K562 (cell line): ENCODE data around the gene RPS8. TPM values are rescaled to one million over a fixed set of nuclear protein-coding genes. Genes with fewer than 3 reads are reported as not detected.

Experiments
- FOXM1 ChIP-seq, 2 experiments: fragments of 450-650 bp in 1 of 2; sonication (generic) in 1 of 2; formaldehyde crosslinking in 1 of 2; IDR thresholded peaks; 2 replicates each; pipeline versions ENCODE4 v1.6.1 to v1.9.0; 2017 to 2022; ENCODE audit warnings: low read depth in 2 of 2, mild to moderate bottlenecking in 2 of 2, missing genetic modification reagents in 1 of 2, moderate library complexity in 1 of 2
- HES1 ChIP-seq: fragments of 450-650 bp; IDR thresholded peaks from 2 replicates; pipeline ENCODE4 v1.6.1; 2016; ENCODE audit warnings: low read depth, mild to moderate bottlenecking, moderate library complexity
- IFI16 ChIP-seq: fragments of 250-450 bp; sonication (Bioruptor Pico); IDR thresholded peaks from 2 replicates; pipeline ENCODE4 v2.1.2; 2022; ENCODE audit warnings: mild to moderate bottlenecking, inconsistent platforms
- MCM2 ChIP-seq: fragments of 450-650 bp; IDR thresholded peaks from 2 replicates; pipeline ENCODE4 v1.6.1; 2017; ENCODE audit warnings: low read depth, mild to moderate bottlenecking
- MYBL2 ChIP-seq, 2 experiments: fragments of 450-650 bp in 1 of 2; sonication (generic) in 1 of 2; formaldehyde crosslinking in 1 of 2; IDR thresholded peaks; 2 replicates each; pipeline versions ENCODE4 v1.6.1 to v1.8.1; 2017 to 2022; ENCODE audit warnings: borderline replicate concordance in 1 of 2, inconsistent platforms in 1 of 2, low read depth in 1 of 2, mild to moderate bottlenecking in 1 of 2, missing genetic modification reagents in 1 of 2, moderate library complexity in 1 of 2
- NFXL1 ChIP-seq: fragments of 450-650 bp; formaldehyde crosslinking; IDR thresholded peaks from 2 replicates; pipeline ENCODE4 v1.4.0; 2021; ENCODE audit warnings: mild to moderate bottlenecking
- NR2C2 ChIP-seq, 2 experiments: fragments of 200-800 bp in 1 of 2; sonication (Bioruptor generic) in 1 of 2; sonication (generic) in 1 of 2; formaldehyde crosslinking in 1 of 2; IDR thresholded peaks; 2 replicates each; pipeline versions ENCODE4 v1.6.1 to v1.8.0; 2016 to 2022; ENCODE audit warnings: mild to moderate bottlenecking in 1 of 2, missing compliant biosample characterization in 1 of 2, missing genetic modification characterization in 1 of 2, missing genetic modification reagents in 1 of 2
- ZKSCAN1 ChIP-seq: fragments of 150-350 bp; IDR thresholded peaks from 2 replicates; pipeline ENCODE4 v1.6.1; 2016; ENCODE audit warnings: low read depth, low read length
- ZNF561 ChIP-seq: fragments of 450-650 bp; formaldehyde crosslinking; conservative IDR thresholded peaks from 2 replicates; pipeline ENCODE4 v1.4.0; 2020; ENCODE audit warnings: mild to moderate bottlenecking, moderate library complexity
- polyA plus RNA-seq, 8 experiments: library from polyadenylated mRNA; depleted of rRNA in 4 of 8; stranded (reverse) in 5 of 8; unstranded in 3 of 8; fragments of >200 nt; fragmentation: Nextera tagmentation in 2 of 8; fragmentation: Illumina TruSeq in 1 of 8; extraction: Ambion mirVana in 2 of 8; extraction: Trizol in 1 of 8; gene quantifications; 2 replicates each; pipeline versions ENCODE4 v1.2.1 to v1.2.3, GENCODE V29; 2011 to 2014; ENCODE audit warnings: inconsistent platforms in 1 of 8, missing spikeins in 1 of 8
- total RNA-seq, 7 experiments: library from RNA; depleted of rRNA in 6 of 7; stranded (reverse); fragments of >200 nt in 6 of 7; fragmentation: Illumina TruSeq in 2 of 7; extraction: Trizol in 2 of 7; gene quantifications; 2 replicates each; pipeline versions ENCODE4 v1.2.1 to v1.2.3, GENCODE V29; 2011 to 2021; ENCODE audit warnings: low replicate concordance in 1 of 7
- TF ChIP-seq, protein P1 (sequence below): fragments of 200-800 bp; sonication (Bioruptor generic); IDR thresholded peaks from 2 replicates; pipeline ENCODE4 v1.6.1; 2017; ENCODE audit warnings: missing genetic modification characterization, missing compliant biosample characterization
- TF ChIP-seq, protein P2 (sequence below): fragments of 250-450 bp; sonication (Bioruptor Pico); IDR thresholded peaks from 2 replicates; pipeline ENCODE4 v1.8.0; 2022; ENCODE audit warnings: moderate library complexity, mild to moderate bottlenecking, inconsistent platforms
- TF ChIP-seq, protein P3 (sequence below): fragments of 150-350 bp; conservative IDR thresholded peaks from 2 replicates; pipeline ENCODE4 v1.6.1; 2014; ENCODE audit warnings: low read length
- TF ChIP-seq, protein P4 (sequence below): sonication (generic); IDR thresholded peaks from 2 replicates; pipeline ENCODE4 v1.6.1; 2016

Gene RPS8
- total and polyA plus RNA-seq, 9 of the 15 experiments (the other 6 are each of a cell fraction or from before 2014, with no cell fraction given): 2,431 to 4,168 (median 3,109) TPM

- TF ChIP-seq NR2C2 (CRISPR knock-in tag; IDR thresholded peaks at IDR 0.05): no peak
- peak; percentile 77 for TF ChIP-seq NR2C2 (tag; IDR thresholded peaks at IDR 0.05)
- no peak; the same call in none of the 2 replicates for TF ChIP-seq FOXM1 (IDR thresholded peaks at IDR 0.05; ENCODE audit: low read depth)
- peak; percentile 94; the same call in 1 of the 2 replicates for TF ChIP-seq FOXM1 (CRISPR knock-in tag; IDR thresholded peaks at IDR 0.05; ENCODE audit: low read depth)
- 0 out of 2 replicates have a peak, but pooled peaks have one; percentile 57 for TF ChIP-seq HES1
- no peak for TF ChIP-seq IFI16
- TF ChIP-seq, protein P1, sequence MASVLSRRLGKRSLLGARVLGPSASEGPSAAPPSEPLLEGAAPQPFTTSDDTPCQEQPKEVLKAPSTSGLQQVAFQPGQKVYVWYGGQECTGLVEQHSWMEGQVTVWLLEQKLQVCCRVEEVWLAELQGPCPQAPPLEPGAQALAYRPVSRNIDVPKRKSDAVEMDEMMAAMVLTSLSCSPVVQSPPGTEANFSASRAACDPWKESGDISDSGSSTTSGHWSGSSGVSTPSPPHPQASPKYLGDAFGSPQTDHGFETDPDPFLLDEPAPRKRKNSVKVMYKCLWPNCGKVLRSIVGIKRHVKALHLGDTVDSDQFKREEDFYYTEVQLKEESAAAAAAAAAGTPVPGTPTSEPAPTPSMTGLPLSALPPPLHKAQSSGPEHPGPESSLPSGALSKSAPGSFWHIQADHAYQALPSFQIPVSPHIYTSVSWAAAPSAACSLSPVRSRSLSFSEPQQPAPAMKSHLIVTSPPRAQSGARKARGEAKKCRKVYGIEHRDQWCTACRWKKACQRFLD (CRISPR knock-in tag): peak; percentile 89
- 0 out of 2 replicates have a peak, but pooled peaks have one; percentile 62 for TF ChIP-seq NFXL1 (CRISPR knock-in tag)
- no peak for TF ChIP-seq MYBL2 (IDR thresholded peaks at IDR 0.05; ENCODE audit: low read depth)
- no peak for TF ChIP-seq MYBL2 (CRISPR knock-in tag; IDR thresholded peaks at IDR 0.05; ENCODE audit: borderline replicate concordance)
- TF ChIP-seq ZNF561 (CRISPR knock-in tag): peak; percentile 55; the same call in 1 of the 2 replicates
- peak; percentile 90 for TF ChIP-seq ZKSCAN1
- TF ChIP-seq, protein P2, sequence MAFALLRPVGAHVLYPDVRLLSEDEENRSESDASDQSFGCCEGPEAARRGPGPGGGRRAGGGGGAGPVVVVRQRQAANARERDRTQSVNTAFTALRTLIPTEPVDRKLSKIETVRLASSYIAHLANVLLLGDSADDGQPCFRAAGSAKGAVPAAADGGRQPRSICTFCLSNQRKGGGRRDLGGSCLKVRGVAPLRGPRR (CRISPR knock-in tag): no peak; the same call in 1 of the 2 replicates
- TF ChIP-seq, protein P3, sequence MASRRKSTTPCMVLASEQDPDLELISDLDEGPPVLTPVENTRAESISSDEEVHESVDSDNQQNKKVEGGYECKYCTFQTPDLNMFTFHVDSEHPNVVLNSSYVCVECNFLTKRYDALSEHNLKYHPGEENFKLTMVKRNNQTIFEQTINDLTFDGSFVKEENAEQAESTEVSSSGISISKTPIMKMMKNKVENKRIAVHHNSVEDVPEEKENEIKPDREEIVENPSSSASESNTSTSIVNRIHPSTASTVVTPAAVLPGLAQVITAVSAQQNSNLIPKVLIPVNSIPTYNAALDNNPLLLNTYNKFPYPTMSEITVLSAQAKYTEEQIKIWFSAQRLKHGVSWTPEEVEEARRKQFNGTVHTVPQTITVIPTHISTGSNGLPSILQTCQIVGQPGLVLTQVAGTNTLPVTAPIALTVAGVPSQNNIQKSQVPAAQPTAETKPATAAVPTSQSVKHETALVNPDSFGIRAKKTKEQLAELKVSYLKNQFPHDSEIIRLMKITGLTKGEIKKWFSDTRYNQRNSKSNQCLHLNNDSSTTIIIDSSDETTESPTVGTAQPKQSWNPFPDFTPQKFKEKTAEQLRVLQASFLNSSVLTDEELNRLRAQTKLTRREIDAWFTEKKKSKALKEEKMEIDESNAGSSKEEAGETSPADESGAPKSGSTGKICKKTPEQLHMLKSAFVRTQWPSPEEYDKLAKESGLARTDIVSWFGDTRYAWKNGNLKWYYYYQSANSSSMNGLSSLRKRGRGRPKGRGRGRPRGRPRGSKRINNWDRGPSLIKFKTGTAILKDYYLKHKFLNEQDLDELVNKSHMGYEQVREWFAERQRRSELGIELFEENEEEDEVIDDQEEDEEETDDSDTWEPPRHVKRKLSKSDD: peak; percentile 30; the same call in 1 of the 2 replicates
- TF ChIP-seq, protein P4, sequence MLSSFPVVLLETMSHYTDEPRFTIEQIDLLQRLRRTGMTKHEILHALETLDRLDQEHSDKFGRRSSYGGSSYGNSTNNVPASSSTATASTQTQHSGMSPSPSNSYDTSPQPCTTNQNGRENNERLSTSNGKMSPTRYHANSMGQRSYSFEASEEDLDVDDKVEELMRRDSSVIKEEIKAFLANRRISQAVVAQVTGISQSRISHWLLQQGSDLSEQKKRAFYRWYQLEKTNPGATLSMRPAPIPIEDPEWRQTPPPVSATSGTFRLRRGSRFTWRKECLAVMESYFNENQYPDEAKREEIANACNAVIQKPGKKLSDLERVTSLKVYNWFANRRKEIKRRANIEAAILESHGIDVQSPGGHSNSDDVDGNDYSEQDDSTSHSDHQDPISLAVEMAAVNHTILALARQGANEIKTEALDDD: peak; percentile 98
- TF ChIP-seq MCM2: no peak
- TF ChIP-seq, all 486 proteins: peak for 282
Observed at GRCh38 chr1:44819608-44820327, 44.4 kb downstream of the RPS8 start (continued).
